GM10266 (cell line): Measurements from ENCODE around the gene SPATA6.
"Not testable (repeated sequence)": the region's sequence is repeated elsewhere in the genome, so short reads cannot be mapped to it uniquely, and the experiment has no call there.

Experiments
- DNase-seq: peaks from one replicate; pipeline ENCODE4 v3.0.0; 2012; ENCODE audit errors: extremely low spot score
- TF ChIP-seq, protein P1 (sequence below): IDR thresholded peaks from 2 replicates; pipeline ENCODE4 v1.5.1; 2012; ENCODE audit warnings: mild to moderate bottlenecking, low read depth; ENCODE audit not compliant: control insufficient read depth, insufficient read depth; ENCODE audit errors: missing control alignments

SPATA6 gene

DNA sequence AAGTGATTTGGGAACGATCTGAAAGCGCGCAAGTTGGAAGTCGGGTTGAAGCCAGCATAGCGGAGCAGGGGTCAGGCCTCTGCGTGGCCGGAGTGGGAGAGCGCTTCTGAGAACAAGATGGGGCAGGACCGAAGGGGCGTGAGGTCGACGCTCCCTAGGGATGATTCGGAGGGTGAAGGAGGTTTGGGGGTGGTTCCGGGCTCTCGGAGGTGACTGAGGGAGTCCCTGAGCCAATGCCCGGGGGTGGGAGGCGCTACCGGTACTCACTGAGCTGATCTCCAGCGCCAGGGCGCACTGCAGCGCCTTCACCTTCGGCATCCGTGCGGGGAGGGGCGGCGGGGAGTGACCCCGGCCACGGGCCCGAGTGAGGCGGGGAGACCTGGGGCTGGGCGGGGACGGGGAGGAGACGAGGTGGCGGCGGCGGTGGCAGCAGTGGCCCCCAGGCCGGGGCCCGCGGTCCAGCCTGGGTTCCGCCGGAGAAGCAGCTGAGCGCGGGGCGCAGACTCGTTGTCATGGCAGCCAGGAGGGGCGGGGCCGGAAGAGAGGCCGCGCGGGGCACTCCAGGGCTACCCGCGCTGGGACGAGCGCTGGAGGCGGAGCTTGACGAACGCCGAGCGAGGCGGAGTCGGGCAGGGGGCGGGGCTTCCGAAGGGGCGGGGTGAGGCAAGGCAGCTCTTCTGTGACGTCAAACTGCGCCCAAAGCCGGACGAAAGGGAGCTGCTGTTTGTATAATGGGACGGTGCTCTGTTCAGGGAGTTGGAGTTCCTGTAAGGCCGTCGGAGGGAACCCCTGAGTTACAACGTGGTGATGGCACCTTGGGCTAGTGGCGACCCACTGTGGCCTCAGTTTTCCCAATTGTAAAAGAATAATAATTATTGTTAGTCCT, at the start of gene SPATA6:
SPATA6 (minus strand) TSS at position 514 of the 886 bp plus-strand sequence; CDS start at position 318, 196 bp downstream.
- DNase-seq = peak; percentile 96
- TF ChIP-seq, protein P1, sequence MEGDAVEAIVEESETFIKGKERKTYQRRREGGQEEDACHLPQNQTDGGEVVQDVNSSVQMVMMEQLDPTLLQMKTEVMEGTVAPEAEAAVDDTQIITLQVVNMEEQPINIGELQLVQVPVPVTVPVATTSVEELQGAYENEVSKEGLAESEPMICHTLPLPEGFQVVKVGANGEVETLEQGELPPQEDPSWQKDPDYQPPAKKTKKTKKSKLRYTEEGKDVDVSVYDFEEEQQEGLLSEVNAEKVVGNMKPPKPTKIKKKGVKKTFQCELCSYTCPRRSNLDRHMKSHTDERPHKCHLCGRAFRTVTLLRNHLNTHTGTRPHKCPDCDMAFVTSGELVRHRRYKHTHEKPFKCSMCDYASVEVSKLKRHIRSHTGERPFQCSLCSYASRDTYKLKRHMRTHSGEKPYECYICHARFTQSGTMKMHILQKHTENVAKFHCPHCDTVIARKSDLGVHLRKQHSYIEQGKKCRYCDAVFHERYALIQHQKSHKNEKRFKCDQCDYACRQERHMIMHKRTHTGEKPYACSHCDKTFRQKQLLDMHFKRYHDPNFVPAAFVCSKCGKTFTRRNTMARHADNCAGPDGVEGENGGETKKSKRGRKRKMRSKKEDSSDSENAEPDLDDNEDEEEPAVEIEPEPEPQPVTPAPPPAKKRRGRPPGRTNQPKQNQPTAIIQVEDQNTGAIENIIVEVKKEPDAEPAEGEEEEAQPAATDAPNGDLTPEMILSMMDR = no peak

DNA sequence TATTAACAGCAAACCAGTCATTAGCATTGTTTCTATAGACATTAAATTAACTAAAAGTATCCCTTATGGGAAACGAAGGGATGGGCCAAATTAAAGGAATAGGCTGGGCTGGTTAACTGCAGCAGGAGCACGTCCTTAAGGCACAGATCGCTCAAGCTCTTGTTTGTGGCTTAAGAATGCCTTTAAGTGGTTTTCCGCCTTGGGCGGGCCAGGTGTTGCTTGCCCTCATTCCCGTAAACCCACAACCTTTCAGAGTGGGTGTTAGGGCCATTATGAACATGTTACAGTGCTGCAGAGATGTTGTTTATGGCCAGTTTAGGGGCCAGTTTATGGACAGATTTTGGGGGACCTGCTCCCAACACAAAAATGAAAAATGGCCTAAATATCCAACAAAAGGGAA, 47.9 kb upstream of the SPATA6 start:
- not testable (repeated sequence) for DNase-seq

DNA sequence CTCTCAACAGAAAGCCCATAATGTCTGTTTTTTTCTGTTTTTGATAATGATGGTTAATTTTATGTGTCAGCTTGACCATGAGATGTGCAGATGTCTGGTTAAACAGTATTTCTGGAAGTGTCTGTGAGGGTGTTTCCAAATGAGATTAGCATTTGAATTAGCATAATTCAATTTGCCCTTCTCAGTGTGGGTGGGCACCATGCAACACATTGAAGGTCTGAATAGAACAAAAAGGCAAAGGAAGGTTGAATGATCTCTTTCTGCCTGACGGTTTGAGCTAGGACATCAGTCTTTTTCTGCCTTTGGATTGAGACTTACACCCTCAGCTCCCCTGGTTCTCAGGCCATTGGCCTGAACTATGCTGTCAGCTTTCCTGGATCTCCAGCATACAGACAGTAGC, 34.9 kb upstream of the SPATA6 start:
- no peak for DNase-seq
- TF ChIP-seq, protein P1 = no peak

DNA sequence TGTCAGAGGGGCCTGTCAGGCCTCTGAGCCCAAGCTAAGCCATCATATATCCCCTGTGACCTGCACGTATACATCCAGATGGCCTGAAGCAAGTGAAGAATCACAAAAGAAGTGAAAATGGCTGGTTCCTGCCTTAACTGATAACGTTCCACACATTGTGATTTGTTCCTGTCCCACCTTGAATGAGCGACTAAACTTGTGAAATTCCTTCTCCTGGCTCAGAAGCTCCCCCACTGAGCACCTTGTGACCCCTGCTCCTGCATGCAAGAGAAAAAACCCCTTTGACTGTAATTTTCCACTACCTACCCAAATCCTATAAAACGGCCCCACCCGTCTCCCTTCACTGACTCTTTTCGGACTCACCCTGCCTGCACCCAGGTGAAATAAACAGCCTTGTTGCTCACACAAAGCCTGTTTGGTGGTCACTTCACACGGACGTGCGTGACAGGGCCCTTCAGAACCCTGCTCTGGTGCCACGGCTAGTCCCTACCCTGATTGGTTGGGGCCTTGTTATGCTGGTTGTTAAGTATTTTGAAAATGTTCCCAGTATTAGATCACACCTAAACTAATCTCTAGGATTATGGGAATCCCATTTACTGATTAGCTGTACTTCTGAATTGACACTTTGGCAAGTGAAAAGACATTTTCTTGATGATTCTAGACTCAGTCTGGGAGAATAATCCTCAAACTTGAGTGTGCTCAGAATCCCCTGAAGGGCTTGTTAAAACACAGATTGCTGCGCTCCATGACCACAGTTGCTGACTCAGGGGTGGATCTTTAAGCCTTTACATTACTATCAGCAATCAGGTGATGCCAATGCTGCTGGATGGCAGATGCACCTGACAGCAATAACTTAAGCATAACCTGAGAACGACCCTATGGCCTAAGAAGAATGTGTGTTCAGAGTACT, 28.8 kb upstream of the SPATA6 start:
- TF ChIP-seq, protein P1 = no peak
- no peak for DNase-seq

DNA sequence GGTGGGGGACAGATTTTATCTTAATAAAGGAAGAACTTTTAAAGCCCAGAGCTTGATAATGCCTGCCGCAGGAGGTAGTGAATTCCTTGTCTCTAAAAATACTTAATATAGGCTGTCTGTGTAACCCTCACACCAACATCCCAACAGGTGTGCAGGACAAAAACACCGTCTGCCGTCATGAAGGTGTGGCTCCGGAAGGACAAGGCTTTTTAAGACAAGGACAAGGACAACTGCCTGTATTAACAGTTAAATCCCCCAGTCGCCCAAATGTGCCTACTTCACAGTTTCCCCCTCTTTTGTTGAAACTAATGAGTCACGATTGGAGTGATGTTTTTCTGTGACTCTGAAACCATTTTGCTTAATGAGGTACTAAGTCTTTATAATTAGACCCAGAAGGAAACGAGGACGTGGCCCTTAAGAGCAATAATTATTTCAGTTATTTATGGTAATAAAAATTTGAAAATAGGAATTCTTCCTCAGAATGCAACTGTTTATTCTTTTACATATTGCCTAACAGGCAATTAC, 27.3 kb upstream of the SPATA6 start:
- TF ChIP-seq, protein P1 = no peak
- no peak for DNase-seq

DNA sequence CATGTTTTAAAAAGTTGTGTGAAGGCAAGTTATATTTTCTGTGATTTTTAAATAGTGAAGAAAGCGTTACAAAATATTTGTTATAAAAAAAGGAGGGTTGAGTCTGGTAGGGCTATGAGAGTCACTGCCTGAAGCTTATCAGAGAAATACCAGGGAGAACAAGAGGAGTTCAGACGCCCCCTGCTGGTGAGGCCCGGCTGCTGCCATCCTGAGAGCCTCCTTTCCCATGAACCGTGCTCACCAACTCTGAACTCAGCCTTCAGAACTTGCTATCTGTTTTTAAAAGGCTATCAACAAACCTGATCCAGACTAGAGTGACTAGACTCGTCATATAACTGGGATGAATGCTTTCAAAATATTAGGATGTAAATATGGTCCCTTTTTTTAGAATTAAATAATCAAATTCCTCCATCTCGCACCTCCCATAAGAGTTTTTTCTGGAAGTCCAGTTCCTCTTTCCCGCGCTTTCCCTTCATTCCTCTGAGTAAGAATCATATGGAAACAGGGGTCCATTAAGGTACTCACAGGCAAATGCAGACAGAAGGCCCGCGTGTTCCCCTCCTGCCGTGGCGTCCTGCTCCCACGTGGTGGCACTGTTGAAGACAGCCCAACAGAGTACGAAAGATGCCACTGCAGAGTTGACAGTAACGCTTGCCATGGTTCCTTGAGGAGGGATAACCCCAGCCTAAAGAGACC, 26.2 kb upstream of the SPATA6 start:
- DNase-seq = peak; percentile 60
- TF ChIP-seq, protein P1 = peak; percentile 87

DNA sequence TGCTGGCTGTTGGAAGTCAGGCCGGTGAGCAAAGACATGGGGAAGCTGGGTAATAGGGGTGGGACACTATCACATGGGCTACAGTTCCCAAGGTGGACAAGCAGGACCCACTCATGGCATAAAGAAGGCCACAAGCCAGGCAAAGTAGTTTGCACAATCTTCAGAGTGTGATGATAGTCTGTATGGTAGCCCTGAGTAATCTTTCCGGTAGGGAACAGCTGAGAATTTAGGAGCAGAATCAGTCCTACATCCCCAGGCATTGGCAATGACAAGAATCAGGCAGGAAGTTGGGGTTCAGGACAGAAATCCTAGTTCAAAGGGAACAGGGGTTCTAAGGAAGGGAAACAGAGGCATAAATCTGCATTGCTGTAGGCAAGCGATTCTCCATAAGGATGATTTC, 23.9 kb upstream of the SPATA6 start:
- TF ChIP-seq, protein P1 = no peak
- no peak for DNase-seq
